Measurements from ENCODE around the gene MASP1.

Gene MASP1

GRCh38 chr3:187261541-187261969 is 30.0 kb downstream of the MASP1 start:
- no peak overlapping the region for H3K27ac ChIP-seq
- TF ChIP-seq CTCF (conservative IDR thresholded peaks at IDR 0.05; ENCODE audit: low read depth, low read length) = no peak
- no peaks in the 10 kb centered on the region for H4K20me1 ChIP-seq (ENCODE audit: insufficient read depth)
- no peaks in the 10 kb centered on the region for H3K4me1 ChIP-seq (ENCODE audit: low read depth, poor library complexity, severe bottlenecking)
- H3K27me3 ChIP-seq (ENCODE audit: insufficient read depth, low read depth) = no peaks in the 10 kb centered on the region
- no peaks in the 10 kb centered on the region for H3K79me2 ChIP-seq (ENCODE audit: insufficient read depth, low read depth)
- H3K9ac ChIP-seq = no peak overlapping the region
- no peaks in the 10 kb centered on the region for H3K36me3 ChIP-seq (ENCODE audit: insufficient read depth)
- no peak overlapping the region for H2AFZ ChIP-seq (ENCODE audit: low read depth)
- no peak overlapping the region for H3K4me3 ChIP-seq (IDR thresholded peaks at IDR 0.05; ENCODE audit: insufficient read depth, low read depth, low read length)
- H3K4me2 ChIP-seq = no peak overlapping the region

GRCh38 chr3:187259171-187259570 is 32.4 kb downstream of the MASP1 start:
- Histone ChIP-seq H3K4me2 (no peak overlapping the region), H3K79me2 (ENCODE audit: insufficient read depth, low read depth) (no peaks in the 10 kb centered on the region), H2AFZ (ENCODE audit: low read depth) (no peak overlapping the region), H3K4me3 (IDR thresholded peaks at IDR 0.05; ENCODE audit: insufficient read depth, low read depth, low read length) (no peak overlapping the region), H4K20me1 (ENCODE audit: insufficient read depth) (no peaks in the 10 kb centered on the region), H3K27ac (no peak overlapping the region), H3K36me3 (ENCODE audit: insufficient read depth) (no peaks in the 10 kb centered on the region), H3K4me1 (ENCODE audit: low read depth, poor library complexity, severe bottlenecking) (no peaks in the 10 kb centered on the region), H3K27me3 (ENCODE audit: insufficient read depth, low read depth) (no peaks in the 10 kb centered on the region), H3K9ac (no peak overlapping the region)
- no peak for TF ChIP-seq CTCF (conservative IDR thresholded peaks at IDR 0.05; ENCODE audit: low read depth, low read length)

GRCh38 chr3:187257992-187258692 is 33.4 kb downstream of the MASP1 start:
- no peak for TF ChIP-seq CTCF (conservative IDR thresholded peaks at IDR 0.05; ENCODE audit: low read depth, low read length)
- Histone ChIP-seq H3K4me2 (no peak overlapping the region), H3K4me1 (ENCODE audit: low read depth, poor library complexity, severe bottlenecking) (no peaks in the 10 kb centered on the region), H3K27ac (no peak overlapping the region), H3K4me3 (IDR thresholded peaks at IDR 0.05; ENCODE audit: insufficient read depth, low read depth, low read length) (no peak overlapping the region), H3K9ac (no peak overlapping the region), H4K20me1 (ENCODE audit: insufficient read depth) (no peaks in the 10 kb centered on the region), H3K79me2 (ENCODE audit: insufficient read depth, low read depth) (no peaks in the 10 kb centered on the region), H2AFZ (ENCODE audit: low read depth) (no peak overlapping the region), H3K27me3 (ENCODE audit: insufficient read depth, low read depth) (no peaks in the 10 kb centered on the region), H3K36me3 (ENCODE audit: insufficient read depth) (no peaks in the 10 kb centered on the region)

- Histone ChIP-seq H3K36me3 (ENCODE audit: insufficient read depth) (no peaks in the 10 kb centered on the region), H3K4me3 (IDR thresholded peaks at IDR 0.05; ENCODE audit: insufficient read depth, low read depth, low read length) (no peak overlapping the region), H3K79me2 (ENCODE audit: insufficient read depth, low read depth) (no peaks in the 10 kb centered on the region), H3K9ac (no peak overlapping the region), H4K20me1 (ENCODE audit: insufficient read depth) (no peaks in the 10 kb centered on the region), H3K27me3 (ENCODE audit: insufficient read depth, low read depth) (no peaks in the 10 kb centered on the region), H3K4me1 (ENCODE audit: low read depth, poor library complexity, severe bottlenecking) (no peaks in the 10 kb centered on the region), H3K27ac (no peak overlapping the region), H2AFZ (ENCODE audit: low read depth) (no peak overlapping the region), H3K4me2 (no peak overlapping the region)
- TF ChIP-seq CTCF (conservative IDR thresholded peaks at IDR 0.05; ENCODE audit: low read depth, low read length) = no peak
These were observed 34.1 kb downstream of the MASP1 start for GRCh38 chr3:187257471-187257870.

All from KMS-11 (cell line).